KMS-11 (cell line): ENCODE results near the gene ATP5PB.
A peak's percentile ranks its signal among the peaks of the same experiment; 100 is the strongest.

Experiments used
- H2AFZ ChIP-seq: fragments of 200-600 bp; sonication (generic); 2 replicates; pipeline ENCODE4 v1.6.1; 2016; ENCODE audit warnings: antibody characterized with exemption, mixed run types, low read depth
- H3K27ac ChIP-seq: fragments of 200-600 bp; sonication (generic); 2 replicates; pipeline ENCODE4 v1.6.1; 2016; ENCODE audit warnings: mild to moderate bottlenecking, mixed run types
- H3K27me3 ChIP-seq: fragments of 200-600 bp; sonication (generic); 2 replicates; pipeline ENCODE4 v1.6.1; 2017; ENCODE audit warnings: mild to moderate bottlenecking, low read depth, mixed run types, moderate library complexity; ENCODE audit not compliant: insufficient read depth
- H3K36me3 ChIP-seq: fragments of 200-600 bp; sonication (generic); 2 replicates; pipeline ENCODE4 v1.6.1; 2017; ENCODE audit warnings: mild to moderate bottlenecking, mixed run types; ENCODE audit not compliant: insufficient read depth
- H3K4me1 ChIP-seq: fragments of 200-600 bp; sonication (generic); 2 replicates; pipeline ENCODE4 v1.6.1; 2016; ENCODE audit warnings: mild to moderate bottlenecking, low read depth, mixed run types; ENCODE audit not compliant: poor library complexity, severe bottlenecking
- H3K4me2 ChIP-seq: fragments of 200-600 bp; sonication (generic); 2 replicates; pipeline ENCODE4 v1.7.0; 2016; ENCODE audit warnings: mild to moderate bottlenecking, mixed run types
- H3K4me3 ChIP-seq: fragments of 200-600 bp; sonication (generic); IDR thresholded peaks from 2 replicates; pipeline ENCODE4 v1.6.1; 2017; ENCODE audit warnings: low read depth, low read length, mixed read lengths; ENCODE audit not compliant: insufficient read depth
- H3K79me2 ChIP-seq: fragments of 200-600 bp; sonication (generic); 2 replicates; pipeline ENCODE4 v1.6.1; 2016; ENCODE audit warnings: low read depth, mixed run types; ENCODE audit not compliant: insufficient read depth
- H3K9ac ChIP-seq: fragments of 200-600 bp; sonication (generic); 2 replicates; pipeline ENCODE4 v1.6.1; 2016; ENCODE audit warnings: mild to moderate bottlenecking, mixed run types
- H4K20me1 ChIP-seq: fragments of 200-600 bp; sonication (generic); 2 replicates; pipeline ENCODE4 v1.6.1; 2016; ENCODE audit warnings: mild to moderate bottlenecking, mixed run types; ENCODE audit not compliant: insufficient read depth
- TF ChIP-seq, protein P1 (sequence below): fragments of 200-600 bp; sonication (generic); conservative IDR thresholded peaks from 2 replicates; pipeline ENCODE4 v1.6.1; 2017; ENCODE audit warnings: low read depth, mild to moderate bottlenecking, antibody characterized with exemption, low read length, moderate library complexity, mixed read lengths

Gene ATP5PB

GRCh38 chr1:111441573-111442192, 7.6 kb upstream of the ATP5PB start:
- H3K36me3 ChIP-seq, result no peaks in the 10 kb centered on the region
- H3K27ac ChIP-seq, result no peak overlapping the region
- no peaks in the 10 kb centered on the region; the same call in 1 of the 2 replicates for H3K79me2 ChIP-seq
- no peaks in the 10 kb centered on the region for H3K27me3 ChIP-seq
- H4K20me1 ChIP-seq, result no peaks in the 10 kb centered on the region
- TF ChIP-seq, protein P1, sequence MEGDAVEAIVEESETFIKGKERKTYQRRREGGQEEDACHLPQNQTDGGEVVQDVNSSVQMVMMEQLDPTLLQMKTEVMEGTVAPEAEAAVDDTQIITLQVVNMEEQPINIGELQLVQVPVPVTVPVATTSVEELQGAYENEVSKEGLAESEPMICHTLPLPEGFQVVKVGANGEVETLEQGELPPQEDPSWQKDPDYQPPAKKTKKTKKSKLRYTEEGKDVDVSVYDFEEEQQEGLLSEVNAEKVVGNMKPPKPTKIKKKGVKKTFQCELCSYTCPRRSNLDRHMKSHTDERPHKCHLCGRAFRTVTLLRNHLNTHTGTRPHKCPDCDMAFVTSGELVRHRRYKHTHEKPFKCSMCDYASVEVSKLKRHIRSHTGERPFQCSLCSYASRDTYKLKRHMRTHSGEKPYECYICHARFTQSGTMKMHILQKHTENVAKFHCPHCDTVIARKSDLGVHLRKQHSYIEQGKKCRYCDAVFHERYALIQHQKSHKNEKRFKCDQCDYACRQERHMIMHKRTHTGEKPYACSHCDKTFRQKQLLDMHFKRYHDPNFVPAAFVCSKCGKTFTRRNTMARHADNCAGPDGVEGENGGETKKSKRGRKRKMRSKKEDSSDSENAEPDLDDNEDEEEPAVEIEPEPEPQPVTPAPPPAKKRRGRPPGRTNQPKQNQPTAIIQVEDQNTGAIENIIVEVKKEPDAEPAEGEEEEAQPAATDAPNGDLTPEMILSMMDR, result peak; percentile 59
- no peak overlapping the region for H3K9ac ChIP-seq
- no peak overlapping the region for H3K4me3 ChIP-seq
- H2AFZ ChIP-seq, result no peak overlapping the region
- no peak overlapping the region for H3K4me2 ChIP-seq
- H3K4me1 ChIP-seq, result no peaks in the 10 kb centered on the region

- H3K4me2 ChIP-seq, result no peak overlapping the region
- H3K27ac ChIP-seq, result no peak overlapping the region
- H3K4me3 ChIP-seq, result no peak overlapping the region
- peaks cover 5% of the 10 kb centered on the region for H3K4me1 ChIP-seq
- no peak overlapping the region for H3K9ac ChIP-seq
- TF ChIP-seq, protein P1, result no peak
- H3K79me2 ChIP-seq, result peaks cover 7% of the 10 kb centered on the region; the same call in 1 of the 2 replicates
- no peaks in the 10 kb centered on the region for H3K36me3 ChIP-seq
- no peaks in the 10 kb centered on the region for H4K20me1 ChIP-seq
- no peaks in the 10 kb centered on the region for H3K27me3 ChIP-seq
- no peak overlapping the region for H2AFZ ChIP-seq
Observed at GRCh38 chr1:111442457-111442856, 6.8 kb upstream of the ATP5PB start.

GRCh38 chr1:111444031-111444430, 5.2 kb upstream of the ATP5PB start:
- H3K79me2 ChIP-seq, result peaks cover 21% of the 10 kb centered on the region; the same call in 1 of the 2 replicates
- H2AFZ ChIP-seq, result no peak overlapping the region
- H3K4me1 ChIP-seq, result peaks cover 12% of the 10 kb centered on the region
- no peak overlapping the region for H3K4me3 ChIP-seq
- H3K4me2 ChIP-seq, result no peak overlapping the region
- H3K9ac ChIP-seq, result no peak overlapping the region
- no peaks in the 10 kb centered on the region for H3K27me3 ChIP-seq
- no peaks in the 10 kb centered on the region for H4K20me1 ChIP-seq
- H3K36me3 ChIP-seq, result no peaks in the 10 kb centered on the region
- TF ChIP-seq, protein P1, result no peak
- no peak overlapping the region for H3K27ac ChIP-seq

DNA sequence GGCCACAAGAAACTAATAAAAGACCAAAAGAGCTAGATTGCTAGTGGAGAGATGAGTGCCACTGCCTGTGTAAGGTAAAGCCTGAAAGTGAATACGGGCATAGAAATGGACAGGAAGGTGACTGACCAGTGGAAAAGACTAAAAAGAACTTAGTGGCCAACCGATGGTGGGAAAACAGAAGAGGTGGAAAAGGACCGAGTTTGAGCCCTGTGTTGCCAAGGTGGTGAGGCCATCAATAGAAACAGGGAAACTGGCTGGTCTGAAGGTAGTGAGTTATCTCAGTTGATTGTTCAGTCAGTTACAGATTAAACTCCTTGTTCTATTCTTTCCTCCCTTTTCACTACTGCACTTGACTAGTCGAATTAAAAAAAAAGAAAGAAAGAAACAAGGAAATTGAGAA, 2.7 kb upstream of the ATP5PB start:
- TF ChIP-seq, protein P1, result no peak

More for the DNA sequence above, 2.7 kb upstream of the ATP5PB start:
- H3K27ac ChIP-seq, result no peak overlapping the region
- no peak overlapping the region for H3K4me2 ChIP-seq
- no peaks in the 10 kb centered on the region for H4K20me1 ChIP-seq
- no peaks in the 10 kb centered on the region for H3K36me3 ChIP-seq
- H3K4me3 ChIP-seq, result no peak overlapping the region
- no peak overlapping the region for H2AFZ ChIP-seq
- no peaks in the 10 kb centered on the region for H3K27me3 ChIP-seq
- H3K9ac ChIP-seq, result no peak overlapping the region
- peaks cover 26% of the 10 kb centered on the region for H3K4me1 ChIP-seq
- peaks cover 38% of the 10 kb centered on the region for H3K79me2 ChIP-seq
